Suppressor macrophage treated with lipopolysaccharide for 4 hours (primary cell): ENCODE data around the gene KRT20.
"Not testable (repeated sequence)": the region's sequence is repeated elsewhere in the genome, so short reads cannot be mapped to it uniquely, and the experiment has no call there.

Experiments
- DNase-seq: peaks from one replicate; pipeline ENCODE4 v3.0.0-alpha.2; 2020

The KRT20 gene

GRCh38 chr17:40895106-40895730, 10.2 kb upstream of the KRT20 start:
- DNase-seq: no peak

DNA sequence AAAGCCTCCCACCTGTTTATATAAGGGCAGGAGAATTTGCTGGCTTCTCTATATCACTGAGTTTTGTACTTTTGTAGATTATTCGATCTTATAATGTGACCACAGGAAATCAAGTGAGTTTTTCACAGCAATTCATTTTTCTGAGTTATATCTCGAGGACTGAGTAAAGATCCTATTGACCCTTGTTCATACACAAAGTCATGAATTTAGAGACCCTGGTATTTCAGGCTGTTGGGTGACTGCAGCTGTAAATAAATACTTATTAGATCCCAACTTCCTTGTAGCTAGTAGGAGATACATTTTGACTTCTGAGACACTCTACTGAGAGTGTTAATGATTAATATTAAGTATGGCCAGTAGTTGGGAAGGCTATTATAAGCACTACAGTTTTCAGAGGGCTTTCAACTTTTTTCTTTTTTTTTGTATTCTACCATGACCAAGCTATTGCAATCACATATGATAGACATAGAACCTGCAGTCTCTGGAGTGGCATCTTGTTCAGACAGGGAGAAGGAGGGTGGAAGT, 3.2 kb upstream of the KRT20 start:
- no peak for DNase-seq

DNA sequence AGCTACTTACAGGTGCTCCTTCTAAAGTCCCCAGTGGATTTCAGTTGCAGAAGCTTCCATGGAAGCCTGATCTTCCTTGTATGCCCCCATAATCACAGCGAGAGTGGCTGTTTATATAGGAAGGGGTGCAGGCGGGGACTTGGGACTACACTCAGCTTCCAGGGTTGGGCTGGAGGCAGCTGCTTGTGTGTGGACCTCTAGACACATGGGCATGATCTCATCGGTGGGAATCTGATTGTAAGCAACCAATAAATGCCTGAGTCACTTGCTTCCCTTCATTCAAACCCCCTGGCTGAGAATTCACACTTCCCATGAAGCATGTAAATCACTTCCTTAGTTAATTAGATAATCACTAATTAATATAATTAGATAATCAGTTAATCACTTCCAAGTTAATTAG, 1.0 kb upstream of the KRT20 start:
- DNase-seq: no peak

DNA sequence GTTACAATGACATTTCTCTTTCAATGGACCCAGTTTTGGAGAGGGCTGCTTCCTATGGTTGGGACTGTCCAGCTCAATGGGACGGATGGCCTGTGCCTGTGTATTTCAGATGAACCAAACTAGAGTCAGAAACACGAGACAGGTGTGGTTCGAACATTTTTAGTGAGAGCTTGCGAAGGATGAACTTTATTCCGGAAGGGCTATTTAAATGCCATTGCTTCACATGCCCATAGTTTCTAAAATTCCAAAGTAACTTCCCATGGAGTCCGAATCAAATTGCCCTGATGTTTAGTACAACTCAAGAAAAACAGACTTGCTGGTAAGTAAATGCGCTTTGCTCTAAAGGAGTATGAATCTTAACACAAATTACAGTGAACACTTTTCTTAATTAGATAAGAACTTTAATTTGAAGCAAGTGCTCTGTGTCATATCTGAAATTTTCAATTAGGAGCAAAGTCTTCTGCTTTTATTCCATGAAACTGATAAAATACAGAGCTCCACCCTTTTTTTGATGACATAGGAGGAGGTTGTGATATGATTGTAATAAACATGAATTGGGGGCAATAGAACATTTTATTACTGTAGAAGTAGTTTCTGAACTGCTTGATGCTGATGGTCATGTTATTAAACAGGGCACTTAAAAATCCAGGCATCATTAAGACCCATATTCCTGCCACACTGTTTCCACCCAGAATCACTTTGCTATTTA, 1.3 kb downstream of the KRT20 start:
- no peak for DNase-seq

GRCh38 chr17:40883031-40883430, 2.0 kb downstream of the KRT20 start:
- DNase-seq: no peak

DNA sequence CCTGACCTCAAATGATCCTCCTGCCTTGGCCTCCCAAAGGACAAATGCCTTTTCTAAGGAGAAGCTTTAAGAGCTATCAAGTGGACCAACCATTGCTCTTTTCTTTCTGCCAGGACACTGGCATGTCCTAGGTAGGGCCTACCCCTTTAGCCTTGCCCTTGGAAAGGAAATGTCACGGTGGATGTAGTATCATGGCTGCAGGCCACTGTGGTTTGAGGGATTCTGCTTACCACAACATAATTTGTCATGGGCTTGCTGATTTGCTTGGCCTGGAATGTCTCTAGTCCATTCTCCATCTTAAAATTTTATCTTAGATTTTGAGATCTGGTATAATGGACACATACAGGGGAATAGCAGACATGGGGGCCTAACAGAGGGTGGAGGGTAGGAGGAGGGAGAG, 6.0 kb downstream of the KRT20 start:
- DNase-seq: no peak

- no peak for DNase-seq
These were observed 7.0 kb downstream of the KRT20 start for GRCh38 chr17:40878044-40878443.

- DNase-seq: no peak
These were observed 11.2 kb downstream of the KRT20 start for GRCh38 chr17:40873801-40874200.

DNA sequence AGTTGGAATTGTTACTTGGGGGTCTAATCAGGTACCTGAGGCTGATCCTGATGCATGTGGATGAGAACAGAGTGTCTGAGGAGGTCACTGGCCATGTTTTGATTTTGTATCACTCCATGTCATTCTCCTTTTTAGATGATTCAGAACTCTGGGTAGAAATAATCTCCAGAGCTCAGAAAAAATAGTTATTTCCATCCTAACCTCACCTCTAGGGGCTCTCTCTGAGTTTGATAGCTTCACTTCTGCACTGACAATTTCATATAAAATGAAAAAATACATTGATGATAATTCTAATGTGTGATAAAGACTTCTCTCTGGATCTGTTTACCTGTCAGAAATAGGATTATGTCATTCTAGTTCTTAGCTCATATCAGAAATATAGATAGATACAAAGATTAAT, 11.8 kb downstream of the KRT20 start:
- DNase-seq: no peak

DNA sequence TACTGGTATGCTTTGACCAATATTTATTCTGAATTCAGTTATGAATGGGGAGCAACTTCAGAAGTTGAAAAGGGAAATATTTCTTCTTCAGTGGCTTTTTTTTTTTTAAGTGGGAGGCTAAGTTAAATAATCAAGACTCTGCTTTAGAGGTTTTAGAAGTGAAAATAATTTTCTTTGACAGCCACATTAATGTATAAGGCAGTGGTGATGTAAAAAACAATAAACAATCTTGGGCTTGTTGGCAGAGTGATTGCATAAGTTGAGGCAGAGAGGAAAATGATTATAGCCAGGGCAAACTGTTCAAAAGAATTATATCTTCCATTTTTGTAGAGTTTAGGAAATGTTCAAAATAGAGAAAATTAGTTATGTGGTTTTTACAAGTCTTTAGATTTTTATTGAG, 12.6 kb downstream of the KRT20 start:
- no peak for DNase-seq

DNA sequence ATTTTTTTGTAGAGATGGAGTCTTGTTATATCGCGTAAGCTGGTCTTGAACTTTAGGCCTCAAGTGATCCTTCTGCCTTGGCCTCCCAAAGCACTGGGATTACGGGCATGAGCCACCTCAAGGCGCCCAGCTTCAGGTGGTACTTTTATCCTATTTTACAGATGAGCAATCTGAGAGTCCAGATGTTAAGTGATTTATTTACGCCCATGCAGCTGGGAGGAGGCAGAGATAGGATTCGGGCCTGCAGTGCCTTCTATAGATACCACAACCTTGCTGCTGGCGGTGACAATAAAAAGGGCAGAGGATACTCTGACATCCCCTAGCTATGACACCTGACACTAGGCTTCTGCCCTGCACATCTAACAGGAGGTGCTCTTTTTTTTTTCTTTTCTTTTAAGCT, 13.7 kb downstream of the KRT20 start:
- DNase-seq: no peak

GRCh38 chr17:40870136-40870535, 14.9 kb downstream of the KRT20 start:
- no peak for DNase-seq

GRCh38 chr17:40866838-40867237, 18.2 kb downstream of the KRT20 start, which contains the start of gene KRT12:
Gene KRT12, minus strand, starts transcription at chr17:40867223. Its CDS starts 37 bp downstream, at chr17:40867186.
- DNase-seq: no peak

DNA sequence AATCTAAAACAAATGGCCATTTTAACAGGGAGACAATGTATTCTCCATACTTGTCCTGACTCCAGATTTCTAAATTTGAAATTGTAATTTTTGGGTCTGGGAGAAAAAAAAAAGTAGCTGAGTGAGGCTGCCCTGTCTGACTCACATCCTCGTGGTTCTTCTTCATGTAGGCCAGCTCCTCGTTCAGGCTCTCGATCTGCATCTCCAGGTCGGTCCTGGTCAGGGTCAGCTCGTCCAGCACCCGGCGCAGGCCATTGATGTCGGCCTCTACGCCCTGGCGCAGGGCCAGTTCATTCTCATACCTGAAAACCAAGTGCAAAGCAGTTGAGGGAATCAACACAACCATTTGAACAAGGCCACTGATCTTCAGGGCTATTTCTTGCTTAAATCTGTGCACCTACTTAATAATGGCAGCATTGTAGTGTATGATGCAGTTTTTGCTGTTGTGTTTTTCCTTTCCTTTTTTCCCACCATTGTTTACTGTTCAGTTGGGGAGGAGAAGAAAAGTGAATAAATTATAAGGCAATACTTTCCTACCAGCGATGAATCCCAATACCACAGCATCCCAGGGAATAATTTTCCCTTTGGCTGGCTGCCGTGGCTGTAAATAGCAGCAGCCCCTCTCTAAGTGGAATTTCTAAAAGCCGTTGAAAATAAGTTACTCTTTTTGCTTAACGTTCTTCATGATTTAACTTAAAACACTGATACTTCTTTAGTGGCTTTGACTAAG, 20.2 kb downstream of the KRT20 start:
- no peak for DNase-seq

DNA sequence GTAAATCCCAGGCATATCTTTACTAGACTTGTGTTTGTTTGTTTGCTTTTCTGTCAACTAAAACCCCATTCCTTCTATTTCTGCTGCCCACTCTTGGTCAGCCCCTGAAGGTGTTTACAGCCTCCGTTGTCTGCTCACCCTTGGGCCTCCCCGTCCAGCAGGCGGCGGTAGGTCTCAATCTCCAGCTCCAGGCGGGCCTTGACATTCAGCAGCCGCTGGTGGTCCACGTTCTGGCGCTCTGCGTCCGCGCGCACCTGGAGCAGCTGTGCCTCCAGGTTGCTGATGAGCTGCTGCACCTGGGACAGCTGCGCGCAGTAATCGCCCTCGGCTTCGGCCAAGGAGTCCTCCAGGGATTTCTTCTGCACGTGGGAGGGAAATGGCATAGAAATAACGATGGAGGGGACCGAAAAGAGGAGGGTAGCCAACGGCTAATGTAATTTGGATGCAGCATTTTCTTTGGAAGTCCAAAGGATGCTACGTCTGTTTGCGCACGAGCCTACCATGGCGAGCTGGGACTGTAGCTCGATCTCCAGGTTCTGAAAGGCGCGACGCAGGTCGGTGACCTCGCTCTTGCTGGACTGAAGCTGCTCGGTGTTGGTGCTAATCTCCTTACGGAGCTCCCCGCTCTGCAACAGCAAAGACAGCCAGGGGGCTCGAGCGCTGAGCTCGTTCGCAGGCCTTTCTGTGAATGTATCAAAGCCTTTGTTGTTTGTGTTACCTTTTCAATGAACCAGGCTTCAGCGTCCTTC, 21.9 kb downstream of the KRT20 start:
- DNase-seq: no peak

- no peak for DNase-seq
These were observed 25.5 kb downstream of the KRT20 start for GRCh38 chr17:40859536-40859935.

- DNase-seq: not testable (repeated sequence)
These were observed 26.4 kb downstream of the KRT20 start for GRCh38 chr17:40858667-40859066.

DNA sequence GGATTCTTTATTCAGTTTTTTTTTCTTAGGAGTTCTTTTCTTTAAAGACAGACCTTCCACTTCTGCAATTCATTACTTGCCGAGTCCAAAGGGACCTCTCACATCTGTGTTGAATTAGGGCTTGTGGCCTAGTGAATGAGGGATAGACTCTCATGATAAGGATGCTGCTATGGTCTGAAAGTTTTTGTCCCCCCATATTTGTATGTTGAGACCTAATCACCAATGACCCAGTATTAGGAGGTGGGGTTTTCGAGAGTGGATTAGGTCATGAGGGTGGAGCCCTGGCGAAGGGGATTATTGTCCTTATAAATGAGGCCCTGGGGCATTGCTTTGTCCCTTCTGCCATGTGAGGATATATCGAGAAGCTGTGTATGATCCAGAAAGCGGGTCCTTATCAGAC, 27.5 kb downstream of the KRT20 start:
- no peak for DNase-seq

DNA sequence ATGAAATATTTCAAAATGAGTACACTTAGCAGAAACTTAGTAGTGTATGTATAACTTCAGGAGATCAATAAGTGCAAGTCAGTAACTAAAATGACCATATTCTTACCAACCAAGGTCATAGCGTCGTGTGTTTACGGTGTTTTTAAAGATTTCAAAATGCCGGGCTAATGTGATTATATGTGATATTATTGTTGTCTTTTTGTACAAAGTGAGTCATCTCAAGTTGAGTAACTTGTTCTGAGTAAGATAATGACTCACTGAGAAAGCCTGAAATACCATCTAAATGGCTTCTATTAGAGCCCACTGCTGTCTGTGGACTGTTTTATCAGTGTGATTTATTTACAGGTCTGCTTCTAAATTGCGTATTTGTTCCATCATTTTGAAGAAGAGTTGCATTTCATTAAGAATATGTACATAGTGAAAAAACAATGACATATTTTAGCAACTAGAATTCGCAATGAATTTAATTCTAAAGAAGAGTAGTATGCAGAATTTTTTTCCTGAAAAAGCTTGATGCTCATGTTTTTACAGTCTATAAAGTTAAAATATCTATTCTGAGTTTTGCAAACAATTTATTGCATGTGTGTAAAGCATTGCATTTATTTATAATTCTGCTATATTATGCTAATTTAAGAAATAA, 30.7 kb downstream of the KRT20 start:
- peak; percentile 73 for DNase-seq

- no peak for DNase-seq
These were observed 32.7 kb downstream of the KRT20 start for GRCh38 chr17:40852364-40852763.

GRCh38 chr17:40850293-40850972, 34.6 kb downstream of the KRT20 start:
- DNase-seq: no peak

DNA sequence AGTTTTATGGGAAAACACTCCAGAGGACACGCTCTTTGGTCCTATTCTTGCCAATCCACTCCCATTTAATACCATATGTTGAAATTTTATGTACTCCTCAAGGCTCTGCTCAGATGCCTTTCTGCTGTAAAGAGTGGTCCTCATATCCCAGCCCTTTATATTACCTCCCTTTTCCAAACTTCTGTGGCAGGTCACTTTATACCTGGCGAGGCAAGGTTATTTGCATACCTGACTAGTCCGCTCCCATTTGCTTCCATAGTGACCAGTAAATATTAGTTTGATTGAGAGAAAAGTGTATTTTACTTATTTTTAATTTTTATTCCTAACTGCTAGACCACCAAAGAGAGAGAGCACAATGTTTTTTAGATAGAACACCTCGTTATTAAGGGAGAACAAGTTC, 35.3 kb downstream of the KRT20 start:
- DNase-seq: no peak
